HG02840 (cell line): ENCODE measurements around the gene EXOC6B.
"Not testable (repeated sequence)": the region's sequence is repeated elsewhere in the genome, so short reads cannot be mapped to it uniquely, and the experiment has no call there.

Source experiments
- ATAC-seq: cut with Tn5 transposase; IDR thresholded peaks from one replicate; pipeline ENCODE4 v1.9.1; 2021; ENCODE audit warnings: mild to moderate bottlenecking, moderate library complexity, moderate number of reproducible peaks; ENCODE audit not compliant: unreplicated experiment, low FRiP score

EXOC6B gene

DNA sequence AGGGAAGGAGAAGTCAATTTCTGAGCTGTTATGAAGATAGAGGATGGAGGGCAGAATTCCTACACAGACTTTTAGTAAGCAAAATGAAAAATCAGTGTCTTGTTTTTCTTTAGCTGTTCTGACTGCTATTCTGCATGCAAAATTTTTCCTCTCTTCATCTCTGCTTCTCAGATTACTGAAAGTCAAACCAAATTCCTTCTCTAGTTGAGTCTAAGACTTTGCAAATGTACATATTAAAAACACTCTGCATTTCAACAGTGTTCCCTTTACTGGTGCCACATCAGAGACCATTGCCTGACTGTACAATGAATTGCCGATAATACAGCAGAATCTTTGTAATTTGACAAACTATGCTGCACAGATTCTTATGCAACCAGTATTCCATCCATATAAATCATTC lies 198.8 kb downstream of the EXOC6B start:
- ATAC-seq: no peak

DNA sequence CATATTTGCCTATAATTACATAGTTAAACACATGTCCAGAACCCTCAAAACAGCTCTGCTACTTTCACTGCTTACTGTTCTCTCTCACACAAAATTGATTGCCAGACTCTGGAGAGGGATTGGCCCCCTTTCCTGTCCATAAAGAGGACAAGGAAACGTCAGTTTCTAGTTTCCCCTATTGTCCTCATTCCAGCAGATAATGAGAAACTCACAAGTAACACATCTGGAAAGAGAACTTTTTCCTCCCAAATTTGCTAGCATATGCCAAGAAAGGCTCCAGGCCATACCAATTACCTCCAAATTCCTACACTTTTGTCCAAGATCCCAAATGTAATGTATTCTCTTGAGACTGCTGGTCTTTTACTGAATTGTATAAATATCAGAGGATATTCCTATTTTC lies 200.5 kb downstream of the EXOC6B start:
- ATAC-seq: no peak

DNA sequence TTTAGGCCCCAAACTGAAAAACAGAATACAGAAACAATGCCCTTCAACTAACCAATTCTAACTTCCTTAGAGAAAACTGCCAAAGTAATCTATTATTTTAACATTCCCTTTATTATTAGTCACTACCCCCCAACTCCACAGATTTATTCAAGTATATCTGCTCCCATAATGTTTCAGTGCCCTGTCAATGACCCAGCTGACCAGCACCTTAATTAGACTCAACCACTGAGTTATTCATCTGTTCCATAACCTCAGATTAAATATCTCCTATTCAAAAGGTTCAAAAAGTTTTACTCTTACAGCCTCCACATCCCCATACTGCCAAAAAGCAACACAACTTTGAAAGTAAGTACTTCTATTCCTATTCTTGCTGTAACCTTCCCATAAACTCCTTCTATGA lies 202.4 kb downstream of the EXOC6B start:
- ATAC-seq: no peak

DNA sequence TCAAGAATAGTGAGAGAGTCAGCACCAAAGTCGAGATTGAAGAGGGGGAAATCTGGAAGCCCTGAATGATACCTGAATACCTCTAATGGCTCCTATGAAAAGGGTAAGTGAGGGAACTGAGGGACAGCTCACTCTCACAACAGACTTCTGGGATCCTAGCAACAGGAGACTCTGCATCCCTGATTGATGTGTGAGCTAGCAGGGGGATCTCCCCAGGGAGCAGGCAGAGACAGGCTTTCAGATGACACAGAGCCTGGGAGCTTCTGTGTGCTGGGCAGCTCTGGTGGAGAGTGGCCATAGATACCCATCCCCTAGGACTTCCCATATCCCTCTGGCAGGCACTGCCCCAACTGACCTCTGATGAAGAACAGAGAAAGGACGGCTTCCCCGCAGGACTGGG lies 206.2 kb downstream of the EXOC6B start:
- ATAC-seq: no peak

DNA sequence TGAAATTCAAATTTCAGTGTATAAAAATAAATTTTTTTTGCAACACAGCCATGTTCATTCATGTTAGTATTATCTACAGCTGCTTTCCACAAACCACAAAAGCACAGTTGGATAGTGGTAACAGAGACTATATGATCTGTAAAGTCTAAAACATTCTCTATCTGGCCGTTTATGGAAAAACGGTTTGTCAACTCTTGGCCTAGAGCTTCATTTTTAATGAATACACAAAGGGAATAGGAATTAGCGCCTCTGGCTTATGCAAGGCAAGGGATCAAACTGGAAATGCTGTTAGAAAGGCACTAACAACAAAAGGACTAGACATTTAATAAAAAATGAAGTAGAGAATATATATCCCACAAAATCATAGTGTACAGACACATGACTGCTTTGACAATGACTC lies 211.9 kb downstream of the EXOC6B start:
- no peak for ATAC-seq

DNA sequence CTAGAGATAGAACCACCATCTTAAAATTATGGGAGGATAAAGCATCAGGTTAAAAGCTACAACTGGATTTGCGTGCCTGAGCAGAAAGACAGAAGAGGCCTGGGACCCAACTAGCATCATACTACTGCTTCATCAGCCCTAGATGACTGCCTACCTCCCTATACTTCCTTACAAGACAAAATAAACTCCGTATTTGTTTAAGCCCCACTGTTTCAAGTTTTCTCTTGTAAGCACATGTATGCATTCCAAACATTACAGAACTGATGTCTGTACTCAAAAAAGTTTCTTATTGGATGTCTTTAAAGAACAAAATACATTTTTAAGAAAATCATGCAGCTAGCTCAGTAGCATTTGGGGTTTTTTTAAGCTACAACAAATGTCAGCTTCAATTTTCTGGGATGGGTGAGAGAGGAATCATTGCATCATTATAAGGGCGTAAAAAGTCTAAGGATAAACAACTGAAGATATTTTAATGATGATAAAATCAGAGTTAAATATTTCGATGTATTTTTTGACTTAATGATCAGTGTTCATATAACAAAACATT lies 213.1 kb downstream of the EXOC6B start:
- ATAC-seq: no peak

DNA sequence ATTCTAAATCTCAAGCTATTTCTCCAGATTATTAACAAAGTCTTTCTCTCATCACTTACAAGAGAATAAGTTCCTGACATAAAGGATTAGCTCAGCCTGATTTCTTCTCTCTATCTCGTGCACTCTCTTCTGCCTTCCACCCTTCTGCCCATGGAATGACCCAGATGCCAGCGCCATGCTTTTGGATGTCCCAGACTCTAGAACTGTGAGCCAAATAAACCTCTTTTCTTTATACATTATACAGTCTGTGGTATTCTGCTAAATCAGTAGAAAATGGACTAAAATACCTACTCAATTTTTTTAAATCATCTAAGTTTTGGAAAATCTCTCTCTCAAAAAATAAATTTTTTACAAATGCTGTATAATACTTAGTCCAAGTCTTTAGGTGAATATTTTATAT lies 218.6 kb downstream of the EXOC6B start:
- no peak for ATAC-seq

DNA sequence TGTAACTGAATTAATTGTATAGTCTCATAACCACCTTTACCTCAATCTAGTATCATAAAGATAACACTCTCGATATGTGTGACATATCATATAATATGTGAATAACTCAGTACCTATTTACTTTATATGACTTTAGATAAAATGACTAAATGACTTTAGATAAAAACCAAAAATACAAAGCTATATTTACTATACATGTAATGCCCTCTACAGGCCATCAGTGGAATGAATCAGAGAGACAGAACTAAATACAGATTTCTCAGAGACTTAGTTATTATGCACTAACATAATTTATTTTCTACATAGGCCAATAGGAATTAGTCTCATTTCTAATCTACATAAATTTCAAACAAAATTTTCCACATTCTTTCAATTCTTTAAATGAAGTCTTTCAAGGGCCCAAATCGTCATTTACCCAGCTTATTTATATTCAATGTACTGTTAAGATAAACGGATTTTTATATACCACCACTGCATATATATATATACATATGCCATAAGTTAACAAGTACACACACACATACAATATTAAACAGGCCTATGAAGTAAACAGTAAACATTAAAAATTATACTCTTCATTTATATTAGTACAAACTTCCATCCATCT lies 219.9 kb downstream of the EXOC6B start:
- ATAC-seq: no peak

DNA sequence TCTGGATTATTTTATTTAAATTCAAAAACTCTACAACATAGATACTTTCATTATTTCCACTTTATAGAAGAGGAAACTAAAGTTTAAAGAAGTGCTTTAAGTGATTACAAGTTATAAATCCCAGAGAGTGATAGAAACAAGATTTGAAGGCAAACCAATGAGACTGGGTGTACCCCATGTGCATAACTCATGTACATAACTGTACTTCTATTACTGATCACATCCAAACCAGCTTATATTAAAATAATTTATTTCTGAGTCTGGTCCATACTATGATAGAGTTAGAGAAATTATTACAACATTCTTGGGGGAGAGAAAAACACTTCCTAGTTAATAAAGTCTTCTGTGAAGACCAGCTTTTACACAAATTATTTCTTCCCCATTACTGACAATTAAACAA lies 221.4 kb downstream of the EXOC6B start:
- ATAC-seq: no peak

DNA sequence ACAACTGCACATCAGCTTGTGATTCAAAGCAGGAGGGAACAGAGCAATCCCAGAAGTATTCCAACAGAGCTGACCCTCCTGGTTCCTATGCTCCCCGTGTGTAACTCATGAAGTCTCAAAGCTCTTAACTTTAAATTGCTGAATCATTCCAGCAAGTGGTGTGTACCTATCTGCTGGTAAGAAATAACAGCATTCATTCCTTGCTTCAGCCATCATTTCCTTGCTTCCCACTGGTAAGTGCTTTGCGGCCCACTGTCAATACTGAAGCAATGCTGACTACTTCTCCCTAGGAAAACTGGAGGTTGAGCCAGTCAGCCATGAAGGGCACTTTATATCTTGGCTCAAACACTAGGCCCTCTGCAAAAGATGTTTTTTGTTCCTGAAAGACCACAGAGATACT lies 222.4 kb downstream of the EXOC6B start:
- ATAC-seq: no peak

DNA sequence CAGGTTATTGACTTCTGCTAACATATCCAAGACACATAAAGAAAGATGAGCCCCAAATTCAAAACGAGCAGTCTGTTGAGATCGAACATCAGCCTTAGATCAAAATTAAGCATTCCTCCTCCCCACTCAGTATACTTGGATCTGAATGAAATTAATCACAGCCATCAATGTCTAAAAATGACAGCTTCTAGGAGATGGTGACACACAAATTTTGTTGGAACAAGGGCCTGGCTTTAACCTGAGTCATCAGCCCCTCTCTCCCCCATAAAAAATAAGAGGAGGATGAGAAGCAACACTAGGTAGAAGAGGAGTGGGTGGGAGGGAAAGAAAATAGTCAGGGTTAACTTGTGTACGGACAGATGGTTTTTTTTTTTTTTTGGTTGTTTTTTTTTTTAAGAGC lies 223.1 kb downstream of the EXOC6B start:
- no peak for ATAC-seq

DNA sequence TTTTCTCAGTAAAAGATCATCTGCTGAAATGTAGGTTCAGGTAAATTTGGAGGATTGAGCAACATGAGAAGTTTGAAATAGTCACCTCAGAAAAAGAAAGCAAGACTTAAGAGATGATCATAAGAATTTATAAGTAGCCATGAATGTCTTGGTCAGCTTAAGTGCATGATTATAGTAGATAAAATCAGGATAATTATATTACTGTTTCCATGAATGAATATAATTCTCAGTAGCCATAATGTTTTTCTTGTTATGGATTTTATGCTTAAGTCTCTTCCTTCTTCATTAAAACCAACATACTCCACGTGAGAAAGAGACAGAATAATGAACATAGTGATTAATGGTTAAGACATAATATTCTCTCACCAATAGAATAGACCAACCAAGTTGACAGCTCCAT lies 223.7 kb downstream of the EXOC6B start:
- ATAC-seq: no peak

DNA sequence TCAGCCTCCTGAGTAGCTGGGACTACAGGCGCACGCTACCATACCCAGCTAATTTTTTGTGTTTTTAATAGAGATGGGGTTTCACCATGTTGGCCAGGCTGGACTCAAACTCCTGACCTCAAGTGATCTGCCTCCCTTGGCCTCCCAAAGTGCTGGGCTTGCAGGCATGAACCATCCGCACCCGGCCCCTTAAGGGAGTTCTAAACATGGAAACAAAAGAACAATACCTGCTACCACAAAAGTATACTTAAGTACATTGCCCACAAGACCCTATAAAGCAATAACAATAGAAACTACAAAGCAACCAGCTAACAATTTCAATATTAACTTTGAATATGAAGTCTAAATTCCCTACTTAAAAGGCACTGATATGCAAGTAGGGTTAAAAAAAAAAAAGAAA lies 242.0 kb downstream of the EXOC6B start:
- not testable (repeated sequence) for ATAC-seq

DNA sequence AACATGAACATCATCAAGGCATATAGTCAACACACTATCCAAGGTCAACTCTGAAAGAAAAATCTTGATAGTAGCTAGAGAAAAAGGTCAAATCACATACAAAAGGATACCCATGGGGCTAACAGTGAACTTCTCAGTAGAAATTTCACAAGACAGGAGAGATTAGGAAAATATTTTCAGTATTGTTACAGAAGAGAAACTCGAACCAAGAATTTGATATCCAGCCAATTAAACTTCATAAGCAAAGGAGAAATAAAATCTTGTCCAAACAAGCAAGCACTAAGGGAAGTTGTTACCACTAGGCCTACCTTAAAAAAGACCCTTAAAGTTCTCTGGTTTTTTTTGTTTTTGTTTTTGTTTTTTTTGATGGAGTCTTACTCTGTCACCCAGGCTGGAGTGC lies 242.5 kb downstream of the EXOC6B start:
- no peak for ATAC-seq

DNA sequence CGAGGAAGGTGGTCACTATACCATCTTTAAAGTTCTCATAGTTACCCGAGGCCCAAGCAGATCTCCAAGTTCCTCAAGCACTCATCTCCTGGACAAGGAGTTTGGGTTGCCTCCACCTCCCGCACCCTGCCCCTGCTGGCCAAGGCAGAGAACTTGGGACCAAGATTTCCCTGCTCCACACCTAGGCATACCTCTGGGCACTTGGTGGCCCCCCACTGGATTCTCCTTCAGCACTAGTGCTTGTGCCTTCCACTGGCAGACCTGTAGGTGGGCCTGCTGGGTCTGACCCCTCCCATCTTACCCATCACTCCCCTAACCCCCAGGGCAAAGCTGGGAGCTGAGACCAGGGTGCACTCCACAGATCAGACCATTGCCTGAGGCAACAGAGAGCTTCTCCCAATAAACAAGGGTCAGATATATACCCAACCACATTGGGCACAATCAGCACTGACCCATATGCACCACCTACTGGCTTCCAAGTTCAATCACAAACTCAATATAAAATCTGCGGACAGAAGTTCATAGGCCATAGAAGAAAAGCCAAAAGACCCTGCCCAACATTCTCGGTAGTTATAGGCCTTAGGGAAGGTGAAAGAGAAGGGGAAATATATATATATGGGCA lies 244.2 kb downstream of the EXOC6B start:
- no peak for ATAC-seq

DNA sequence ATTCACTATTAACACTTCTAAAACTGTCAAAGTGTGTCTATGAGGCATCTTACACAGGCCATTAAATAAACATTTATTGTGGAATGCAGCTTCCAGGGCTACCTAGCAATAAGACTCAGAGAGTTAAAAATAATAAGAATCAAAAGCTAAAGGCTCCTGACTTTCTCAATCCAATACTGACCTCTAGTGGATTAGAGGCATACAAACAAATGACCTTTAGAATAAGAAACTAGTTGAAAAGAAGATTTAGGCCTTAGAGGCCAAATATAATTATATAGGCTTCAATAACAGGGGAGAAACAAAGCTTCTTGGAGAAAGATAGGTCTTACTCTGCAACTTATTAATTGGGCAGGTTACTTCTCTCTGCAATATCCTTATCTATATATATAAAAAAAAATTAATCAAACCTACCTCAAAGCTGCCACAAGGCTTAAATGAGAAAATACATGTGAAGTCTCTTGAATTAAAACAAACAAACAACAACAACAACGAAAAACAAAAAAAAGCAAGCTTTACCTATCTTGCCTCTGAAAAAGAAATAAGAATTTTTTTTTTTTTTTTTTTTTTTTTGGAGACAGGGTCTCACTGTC lies 246.1 kb downstream of the EXOC6B start:
- ATAC-seq: peak; percentile 62

DNA sequence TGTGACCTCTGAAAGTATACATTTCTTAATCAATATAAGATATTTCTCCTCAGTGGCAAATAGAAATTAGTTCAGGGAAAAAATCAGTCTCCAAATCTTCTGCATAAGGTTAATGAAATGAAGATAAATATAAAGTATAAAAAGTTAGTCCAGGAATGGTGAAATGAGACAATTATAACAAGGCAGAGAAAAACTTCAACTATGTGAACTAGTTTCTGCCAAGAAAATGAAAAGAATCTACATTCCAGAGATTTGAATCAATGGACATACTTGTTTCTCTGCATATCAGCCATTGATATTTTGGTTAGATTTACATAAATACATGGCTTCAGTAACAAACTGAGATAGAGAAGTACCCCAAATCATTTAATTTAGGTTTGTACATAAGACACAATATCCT lies 249.0 kb downstream of the EXOC6B start:
- no peak for ATAC-seq

DNA sequence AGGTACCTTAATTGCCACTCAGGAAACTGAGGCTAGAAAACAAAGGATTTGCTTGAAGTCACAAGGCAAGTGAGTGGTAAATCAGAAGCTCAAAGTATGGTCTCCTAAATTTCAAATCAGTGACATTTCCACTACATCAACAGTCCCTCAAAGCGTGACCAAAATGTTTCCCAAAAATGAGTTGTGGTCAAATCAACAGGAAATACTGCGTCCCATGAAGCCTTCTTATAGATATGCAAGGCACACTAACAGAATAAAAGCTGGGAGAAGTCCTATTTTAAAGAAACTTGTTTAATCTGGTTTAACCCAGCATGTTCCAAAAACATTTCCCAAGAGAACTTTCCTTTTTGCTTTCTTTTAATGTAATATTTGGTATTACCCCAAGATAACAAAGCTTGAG lies 249.4 kb downstream of the EXOC6B start:
- no peak for ATAC-seq

DNA sequence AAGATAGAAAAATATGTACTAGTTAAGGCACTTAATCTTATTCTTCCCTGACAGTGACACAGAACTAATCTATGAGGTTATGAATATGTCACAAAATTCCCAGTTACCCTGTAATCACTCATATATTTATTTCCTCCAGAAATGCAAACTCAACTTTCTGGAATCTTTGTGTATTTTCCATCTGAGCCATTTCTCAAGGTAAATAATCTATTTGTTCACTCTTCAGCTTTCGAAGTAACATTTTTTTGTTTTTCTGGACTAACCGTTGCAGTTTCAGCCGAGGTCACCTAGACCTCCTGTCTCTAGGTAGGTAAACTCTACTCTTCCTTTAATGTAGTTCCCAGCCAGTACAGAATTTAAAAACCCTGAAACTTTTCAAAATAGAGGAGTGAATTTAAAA lies 250.9 kb downstream of the EXOC6B start:
- ATAC-seq: no peak

DNA sequence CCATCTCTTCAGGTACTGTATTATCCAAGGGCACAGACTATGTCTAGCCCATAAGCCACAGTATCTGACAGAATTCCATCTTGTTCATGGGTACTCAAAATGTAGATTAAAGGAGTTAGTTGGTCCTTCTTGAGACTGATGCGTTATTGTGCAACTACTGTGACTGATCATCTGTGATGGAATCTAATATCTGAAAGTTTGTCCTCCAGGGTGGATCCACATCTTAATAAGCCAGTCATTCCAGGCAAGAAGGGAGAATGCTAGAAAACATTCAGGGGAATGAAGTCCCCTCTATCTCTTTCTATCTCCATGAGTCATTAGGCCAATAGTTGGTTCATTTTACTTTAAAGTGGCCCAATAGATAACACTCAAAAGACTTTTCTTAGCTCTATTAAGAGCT lies 252.6 kb downstream of the EXOC6B start:
- ATAC-seq: no peak

DNA sequence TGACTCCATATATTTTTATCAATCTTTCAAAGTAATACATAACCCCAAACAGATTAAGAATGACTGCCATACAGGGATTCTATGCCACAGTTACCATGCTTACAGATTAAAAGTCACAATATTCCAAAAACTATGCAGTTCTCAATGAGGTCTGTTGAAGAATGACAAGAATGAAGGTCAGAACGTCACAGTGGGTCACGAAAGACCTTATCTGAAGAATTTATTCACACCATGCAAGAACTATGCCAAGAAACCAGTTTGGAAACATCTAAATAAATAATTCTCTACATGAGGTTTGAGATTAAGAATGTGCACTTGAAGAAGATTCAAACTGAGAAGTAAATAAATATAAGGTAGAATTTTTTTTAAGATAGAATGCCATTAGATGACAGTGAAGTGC lies 253.3 kb downstream of the EXOC6B start:
- ATAC-seq: no peak

DNA sequence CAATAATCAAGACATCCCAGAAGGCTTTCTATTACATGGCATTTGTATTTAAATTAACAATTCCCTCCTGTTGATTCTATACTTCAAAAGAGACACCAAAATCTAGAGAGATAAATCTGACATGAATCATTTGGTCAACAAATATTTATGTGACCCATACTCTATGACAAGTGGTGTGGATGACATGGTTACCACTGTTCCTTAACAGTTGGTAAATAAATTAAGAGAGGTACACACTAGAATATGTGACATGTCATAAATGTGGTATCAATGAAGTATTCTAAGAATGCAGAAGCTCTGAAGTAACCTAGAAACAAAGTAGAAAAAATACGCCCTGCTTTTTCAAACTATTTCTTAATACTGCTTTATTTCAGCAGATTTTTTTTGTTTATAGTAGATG lies 255.4 kb downstream of the EXOC6B start:
- no peak for ATAC-seq
